ENCODE results near the gene DNAJC5. TPM values are rescaled to one million over a fixed set of nuclear protein-coding genes. Genes with fewer than 3 reads are reported as not detected.
A peak's percentile ranks its signal among the peaks of the same experiment; 100 is the strongest.

Gene DNAJC5
- total and polyA plus RNA-seq, 8 donors = 20.1 to 31.5 (median 27.8) TPM

- no peaks in the 10 kb centered on the region for H3K27me3 ChIP-seq
- no peak overlapping the region for H3K4me3 ChIP-seq
- H3K9me3 ChIP-seq = no peaks in the 10 kb centered on the region
- no peak overlapping the region for H3K27ac ChIP-seq
- no peak for ATAC-seq
- FAIRE-seq = no peak
- DNase-seq = peak in 2 of 6 donors; percentile 52 to 70
- peaks cover 0 to 36% (median 11%) of the 10 kb centered on the region in 3 donors for H3K36me3 ChIP-seq
- 95 to 97% methylated on average over 16 of the region's 16 CpGs for WGBS, 2 donors
- no peak for TF ChIP-seq CTCF (IDR thresholded peaks at IDR 0.05)
- intact Hi-C loops (cut with DNase I) = loop anchor here in 1 of 3 donors (10.0 kb wide), 1 partner anchor 420 kb away; the partner anchor contains the start of gene SRMS
- peaks cover 0 to 5% (median 0%) of the 10 kb centered on the region in 3 donors for H3K4me1 ChIP-seq
Observed at GRCh38 chr20:63964412-63964811, 69.5 kb downstream of the DNAJC5 start.

DNA sequence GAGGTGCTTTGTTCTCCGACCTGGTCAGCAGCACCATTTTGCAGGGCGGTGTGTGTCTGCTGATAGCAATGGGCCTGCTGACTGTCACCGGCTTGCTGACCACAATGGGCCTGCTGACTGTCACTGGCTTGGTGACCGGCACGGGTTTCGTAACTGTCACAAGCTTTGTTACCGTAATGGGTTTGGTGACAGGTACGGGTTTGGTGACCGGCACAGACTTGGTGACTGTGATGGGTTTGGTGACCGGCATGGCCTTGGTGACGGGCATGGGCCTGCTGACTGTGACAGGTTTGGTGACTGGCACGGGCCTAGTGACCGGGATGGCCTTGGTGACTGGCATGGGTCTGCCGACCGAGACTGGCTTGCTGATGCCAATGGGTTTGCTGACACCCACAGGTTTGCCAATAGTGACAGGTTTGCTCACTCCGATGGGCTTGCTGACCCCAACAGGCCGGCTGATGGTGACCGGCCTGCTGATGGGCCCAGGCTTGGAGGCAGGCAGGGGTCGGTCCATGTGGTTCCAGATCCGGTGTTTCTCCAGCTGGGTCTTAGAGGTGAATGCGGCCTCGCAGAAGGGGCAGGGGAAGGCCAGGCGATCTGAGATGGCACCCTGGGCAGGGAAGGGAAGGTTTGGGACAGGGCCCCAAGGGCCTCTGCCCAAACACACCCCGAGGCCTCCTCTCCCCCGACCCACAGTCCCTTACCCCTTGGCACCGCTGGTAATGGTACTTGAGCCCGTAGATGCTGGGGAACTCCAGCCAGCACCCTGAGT lies 71.4 kb downstream of the DNAJC5 start:
- no peak for FAIRE-seq
- no peaks in the 10 kb centered on the region for H3K9me3 ChIP-seq
- intact Hi-C loops (cut with DNase I) = loop anchor here in 1 of 3 donors (10.0 kb wide), 1 partner anchor 422 kb away; the partner anchor contains the start of gene SRMS
- WGBS, 2 donors = 93 to 98% methylated on average over 27 of the region's 27 CpGs
- peaks cover 0 to 7% (median 0%) of the 10 kb centered on the region in 3 donors for H3K4me1 ChIP-seq
- H3K27me3 ChIP-seq = no peaks in the 10 kb centered on the region
- ATAC-seq = no peak
- H3K36me3 ChIP-seq = peaks cover 0 to 29% (median 11%) of the 10 kb centered on the region in 3 donors
- TF ChIP-seq CTCF (IDR thresholded peaks at IDR 0.05) = no peak
- H3K27ac ChIP-seq = no peak overlapping the region
- H3K4me3 ChIP-seq = no peak overlapping the region
- DNase-seq = peak in 2 of 6 donors; percentile 35 to 72

DNA sequence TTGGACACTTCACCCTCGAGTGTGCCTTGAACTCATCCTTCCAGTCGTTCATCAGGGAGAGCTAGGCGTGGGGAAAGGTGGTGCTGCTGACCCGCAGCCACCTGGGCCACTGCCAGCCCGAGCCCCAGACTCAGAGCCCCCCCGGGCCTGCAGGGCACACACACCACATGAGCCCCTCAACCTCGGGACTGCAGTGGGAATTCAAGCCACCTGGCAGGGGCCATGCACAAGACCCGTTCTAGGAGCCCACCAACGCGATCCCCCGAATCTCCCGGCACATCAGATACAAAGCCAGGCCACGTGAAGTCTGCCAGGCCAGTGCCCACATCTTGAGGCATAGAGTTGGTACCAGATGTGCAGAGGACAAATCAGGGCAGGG lies 72.0 kb downstream of the DNAJC5 start:
- Histone ChIP-seq H3K4me1 (peaks cover 0 to 7% (median 0%) of the 10 kb centered on the region in 3 donors), H3K9me3 (no peaks in the 10 kb centered on the region), H3K27me3 (no peaks in the 10 kb centered on the region), H3K36me3 (peaks cover 0 to 23% (median 11%) of the 10 kb centered on the region in 3 donors), H3K27ac (no peak overlapping the region), H3K4me3 (no peak overlapping the region)
- TF ChIP-seq CTCF (IDR thresholded peaks at IDR 0.05) = no peak
- no peak for ATAC-seq
- no peak for FAIRE-seq
- WGBS, 2 donors = 92 to 96% methylated on average over 13 of the region's 13 CpGs
- peak in 2 of 6 donors; percentile 38 to 63 for DNase-seq
- intact Hi-C loops (cut with DNase I) = loop anchor here in 1 of 3 donors (10.0 kb wide), 1 partner anchor 422 kb away; the partner anchor contains the start of gene SRMS

DNA sequence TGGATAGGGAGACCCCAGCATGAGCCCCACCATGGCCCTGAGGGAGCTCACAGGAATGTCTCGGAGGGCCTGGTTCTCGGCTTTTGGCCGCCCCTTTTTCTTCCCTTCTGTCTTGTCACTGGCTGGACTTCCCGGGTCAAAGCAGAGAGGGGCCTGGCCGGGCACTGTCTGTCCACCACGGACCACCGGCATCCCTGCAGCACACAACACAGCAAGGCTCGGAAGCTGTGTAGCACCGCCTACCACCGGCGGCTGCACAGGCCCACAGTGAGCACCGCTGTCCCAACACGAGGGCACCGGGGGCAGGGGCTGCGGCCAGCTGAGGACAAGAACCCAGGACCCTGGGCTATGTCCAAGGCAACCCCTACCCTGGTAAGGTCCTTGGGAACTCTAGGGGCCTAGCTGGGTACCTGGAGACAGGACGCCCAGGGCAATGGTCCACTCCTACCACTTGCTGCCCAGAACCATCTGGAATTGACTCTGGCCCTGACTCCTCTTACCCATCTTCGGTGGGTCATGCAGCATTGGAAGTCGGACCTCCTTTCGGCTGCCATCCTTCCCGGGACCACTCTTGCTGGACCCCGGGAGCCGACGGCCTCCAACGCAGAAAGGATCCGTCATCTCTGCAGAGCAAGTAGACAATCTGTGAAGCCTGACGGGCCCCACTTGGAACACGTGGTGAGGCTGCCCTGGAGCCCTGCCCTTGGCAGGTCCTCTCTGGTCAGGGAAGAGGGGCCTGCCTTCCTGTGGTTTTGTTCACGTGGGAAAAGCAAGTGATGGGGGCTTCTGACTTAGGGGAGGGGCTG lies 72.6 kb downstream of the DNAJC5 start:
- FAIRE-seq = no peak
- Histone ChIP-seq H3K4me3 (no peak overlapping the region), H3K9me3 (no peaks in the 10 kb centered on the region), H3K36me3 (peaks cover 0 to 17% (median 5%) of the 10 kb centered on the region in 3 donors), H3K27me3 (no peaks in the 10 kb centered on the region), H3K27ac (no peak overlapping the region), H3K4me1 (peaks cover 0 to 7% (median 0%) of the 10 kb centered on the region in 3 donors)
- ATAC-seq = no peak
- intact Hi-C loops (cut with DNase I) = loop anchor here in 1 of 3 donors (10.0 kb wide), 1 partner anchor 423 kb away; the partner anchor contains the start of gene SRMS
- peak in 2 of 6 donors; percentile 30 to 74 for DNase-seq
- WGBS, 2 donors = 91 to 95% methylated on average over 27 to 28 of the region's 28 CpGs
- no peak for TF ChIP-seq CTCF (IDR thresholded peaks at IDR 0.05)
